Fibroblast of pulmonary artery (primary cell): ENCODE measurements around the gene KAZALD1.

Source experiments
- DNase-seq: peaks from one replicate; pipeline ENCODE4 v3.0.0-alpha.2; 2010; ENCODE audit warnings: low read depth
- H3K4me3 ChIP-seq: replicated peaks from 2 replicates; pipeline ENCODE4 v1.5.1; 2011; ENCODE audit warnings: low read depth, mild to moderate bottlenecking, control low read depth, low read length, moderate library complexity
- CTCF ChIP-seq: IDR thresholded peaks from 2 replicates; pipeline ENCODE4 v1.5.1; 2011; ENCODE audit warnings: mild to moderate bottlenecking, control low read depth, low read length, inconsistent platforms; ENCODE audit errors: missing control alignments

Gene KAZALD1

DNA sequence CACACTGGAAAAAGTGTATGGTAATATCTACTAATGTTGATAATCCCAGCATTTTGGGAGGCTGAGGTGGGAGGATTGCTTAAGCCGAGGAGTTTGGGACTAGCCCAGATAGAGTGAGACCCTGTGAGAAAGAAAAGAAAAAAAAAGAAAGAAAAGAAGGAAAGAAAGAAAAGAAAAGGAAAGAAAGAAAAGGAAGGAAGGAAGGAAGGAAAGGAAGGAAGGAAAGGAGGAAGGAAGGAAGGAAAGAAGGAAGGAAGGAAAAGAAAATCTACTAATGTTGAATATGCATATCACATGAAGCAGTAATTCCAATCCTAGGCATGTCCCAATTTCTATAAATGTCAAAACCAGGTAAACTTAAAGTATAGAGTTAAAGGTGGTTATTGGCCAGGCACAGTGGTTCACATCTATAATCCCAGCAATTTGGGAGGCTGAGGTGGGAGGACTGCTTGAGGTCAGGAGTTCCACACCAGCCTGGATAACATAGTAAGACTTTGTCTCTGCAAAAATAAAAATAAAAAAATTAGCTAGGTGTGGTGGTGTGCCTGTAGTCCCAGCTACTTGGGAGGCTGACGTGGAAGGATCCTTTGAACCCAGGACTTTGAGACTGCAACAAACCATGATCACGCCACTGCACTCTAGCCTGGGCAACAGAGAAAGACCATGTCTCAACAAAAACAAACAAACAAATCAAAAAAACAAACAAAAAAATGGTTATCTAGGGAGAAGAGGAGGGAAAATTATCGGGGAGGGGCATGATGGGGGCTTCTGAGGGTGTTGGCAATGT is 5.2 kb upstream of the KAZALD1 start:
- DNase-seq: no peak
- TF ChIP-seq CTCF: no peak
- no peak overlapping the region for H3K4me3 ChIP-seq

DNA sequence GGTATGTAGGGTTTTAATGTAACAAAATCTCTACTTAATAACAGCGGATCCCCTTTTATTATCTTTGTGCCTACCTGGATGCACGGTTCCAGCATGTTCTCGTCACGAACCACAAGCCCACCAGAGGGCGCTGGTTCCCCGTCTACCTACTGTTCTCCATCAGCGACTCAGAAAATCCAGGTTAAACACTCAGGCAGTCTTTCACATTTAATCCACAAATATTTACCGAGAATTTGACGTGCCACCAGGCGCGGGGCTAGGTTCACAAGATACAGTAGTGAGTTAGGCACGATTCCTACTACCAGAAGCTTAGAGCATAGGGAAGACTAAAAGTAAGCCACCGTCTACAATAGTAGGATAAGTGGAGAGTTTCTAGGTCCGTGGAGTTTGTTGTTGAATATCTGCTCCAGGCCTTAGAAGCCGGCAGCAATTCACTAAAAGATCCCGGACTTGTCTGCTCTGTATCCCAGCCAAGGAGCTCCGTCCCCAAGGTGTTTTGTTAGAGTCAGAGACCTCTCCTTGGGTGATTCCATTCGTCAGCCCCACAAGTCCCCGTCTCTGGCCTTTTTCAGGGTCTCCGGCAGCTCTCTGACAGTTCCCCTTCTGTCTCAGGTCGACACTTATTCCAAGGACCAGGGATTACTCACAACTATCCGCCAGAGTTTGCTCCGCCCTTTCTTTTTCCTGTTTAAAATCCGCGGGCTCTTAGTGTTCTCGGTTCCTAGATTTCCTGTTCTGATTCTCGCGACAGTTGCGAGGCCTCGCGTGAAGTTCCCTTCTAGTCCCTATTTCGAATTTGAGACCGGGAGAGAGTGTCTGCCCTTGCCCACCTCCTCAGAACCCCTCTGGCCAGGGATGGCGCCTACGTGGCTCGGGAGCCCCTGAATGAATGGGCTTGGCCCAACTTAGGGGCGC is 1.5 kb upstream of the KAZALD1 start:
- peak overlapping the region; percentile 98 for H3K4me3 ChIP-seq
- DNase-seq: peak; percentile 96
- TF ChIP-seq CTCF: peak; percentile 92

DNA sequence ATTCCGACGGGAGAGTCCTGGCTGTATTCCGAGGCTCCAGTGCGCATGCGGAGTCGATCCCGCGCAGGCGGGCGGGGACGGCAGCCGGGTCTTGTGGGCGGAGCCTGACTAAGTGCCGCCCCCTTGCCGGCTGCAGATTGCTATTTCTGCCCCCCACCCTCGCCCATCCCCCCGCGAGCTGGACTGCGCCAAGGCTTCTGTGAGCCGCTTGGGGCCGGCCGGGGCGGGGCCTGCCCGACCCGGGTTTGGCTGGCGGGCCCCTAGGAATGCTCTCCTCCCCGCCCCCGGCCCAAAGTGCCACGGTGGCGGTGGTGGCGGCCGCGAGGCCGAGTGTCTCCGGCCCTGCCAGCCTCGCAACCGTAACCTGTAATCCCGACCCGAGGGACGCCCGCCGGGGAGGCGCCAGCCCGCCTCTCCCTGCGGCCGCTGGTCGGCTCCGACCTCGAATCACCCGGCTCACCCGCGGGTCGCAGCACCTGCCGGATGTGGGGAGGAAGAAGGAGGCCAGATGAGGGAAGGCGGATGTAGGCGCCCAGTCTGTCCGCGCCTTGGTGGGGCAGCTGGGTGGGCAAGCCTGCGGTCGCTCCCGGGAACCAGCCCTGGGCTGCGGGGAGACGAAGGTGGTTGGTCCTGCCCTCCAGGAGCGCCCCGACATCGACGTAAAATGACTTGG is 702 bp upstream of the KAZALD1 start:
- no peak for TF ChIP-seq CTCF
- peak overlapping the region; percentile 98 for H3K4me3 ChIP-seq
- DNase-seq: peak; percentile 92

- DNase-seq: peak; percentile 42
- TF ChIP-seq CTCF: peak; percentile 12
- H3K4me3 ChIP-seq: peak overlapping the region; percentile 98
Measured at GRCh38 chr10:101062232-101063049, 652 bp downstream of the KAZALD1 start.

DNA sequence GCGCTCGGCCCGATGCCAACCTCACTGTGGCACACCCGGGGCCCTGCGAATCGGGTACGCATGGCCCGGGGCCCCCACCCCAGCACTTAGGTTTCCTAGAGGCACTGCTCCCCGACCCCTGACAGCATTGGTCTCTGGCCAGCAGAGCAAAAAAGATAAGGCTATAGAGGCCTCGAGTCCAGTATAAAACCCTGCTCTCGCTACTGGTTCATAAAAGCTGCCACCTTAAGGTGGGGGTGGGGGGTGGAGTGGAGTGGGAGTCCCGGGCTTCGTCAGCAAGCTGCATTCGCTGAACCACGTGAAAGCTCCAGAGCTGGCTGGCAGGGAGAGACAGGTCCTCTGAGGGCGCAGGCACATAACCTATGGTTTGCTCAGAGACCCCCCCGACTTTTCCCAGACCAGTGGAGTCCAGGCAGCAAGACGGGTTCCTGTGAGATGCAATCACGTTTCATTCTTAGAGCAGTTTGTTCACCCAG is 1.3 kb downstream of the KAZALD1 start:
- no peak for DNase-seq
- TF ChIP-seq CTCF: no peak
- H3K4me3 ChIP-seq: no peak overlapping the region
